GM12872 (cell line): ENCODE results near the gene PIK3CB.

Experiments
- TF ChIP-seq, protein P1 (sequence below): IDR thresholded peaks from 3 replicates; pipeline ENCODE4 v1.5.1; 2011; ENCODE audit warnings: low read depth, mild to moderate bottlenecking, low read length, moderate library complexity; ENCODE audit not compliant: insufficient read depth

The PIK3CB gene

DNA sequence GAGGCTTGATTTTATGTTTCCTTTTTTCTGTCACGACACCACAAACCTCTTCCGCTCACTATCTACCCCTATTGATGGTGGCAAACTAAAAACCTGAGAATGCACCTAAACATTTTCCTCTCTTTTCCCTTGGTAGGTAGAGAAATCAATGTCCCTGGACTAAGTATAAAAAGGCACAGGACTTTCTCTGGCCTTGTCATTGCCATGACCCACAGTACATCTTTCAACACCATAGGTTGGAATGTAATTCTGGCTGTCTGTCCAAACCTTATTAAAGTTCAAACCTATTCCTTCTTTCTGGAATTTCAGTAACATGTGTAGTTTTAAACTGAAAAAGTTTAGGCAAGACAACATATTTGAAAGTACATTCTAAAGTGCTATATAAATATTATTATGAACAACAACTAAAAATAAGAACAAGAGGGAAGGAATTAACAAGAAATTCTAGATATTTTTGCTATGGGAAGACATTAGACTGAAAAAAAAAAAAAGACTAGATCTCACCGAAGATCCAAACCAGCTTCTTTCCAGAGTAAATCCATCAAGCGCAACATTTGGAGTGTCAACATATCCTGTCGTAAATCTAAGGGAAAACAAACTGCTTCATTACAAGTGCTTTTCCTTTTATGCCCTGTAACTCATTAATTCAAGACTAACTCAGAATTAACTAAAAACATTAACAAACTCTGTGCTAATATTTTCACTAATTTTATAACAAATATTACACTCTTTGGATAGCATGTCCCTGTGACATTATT is 153.1 kb downstream of the PIK3CB start:
- TF ChIP-seq, protein P1, sequence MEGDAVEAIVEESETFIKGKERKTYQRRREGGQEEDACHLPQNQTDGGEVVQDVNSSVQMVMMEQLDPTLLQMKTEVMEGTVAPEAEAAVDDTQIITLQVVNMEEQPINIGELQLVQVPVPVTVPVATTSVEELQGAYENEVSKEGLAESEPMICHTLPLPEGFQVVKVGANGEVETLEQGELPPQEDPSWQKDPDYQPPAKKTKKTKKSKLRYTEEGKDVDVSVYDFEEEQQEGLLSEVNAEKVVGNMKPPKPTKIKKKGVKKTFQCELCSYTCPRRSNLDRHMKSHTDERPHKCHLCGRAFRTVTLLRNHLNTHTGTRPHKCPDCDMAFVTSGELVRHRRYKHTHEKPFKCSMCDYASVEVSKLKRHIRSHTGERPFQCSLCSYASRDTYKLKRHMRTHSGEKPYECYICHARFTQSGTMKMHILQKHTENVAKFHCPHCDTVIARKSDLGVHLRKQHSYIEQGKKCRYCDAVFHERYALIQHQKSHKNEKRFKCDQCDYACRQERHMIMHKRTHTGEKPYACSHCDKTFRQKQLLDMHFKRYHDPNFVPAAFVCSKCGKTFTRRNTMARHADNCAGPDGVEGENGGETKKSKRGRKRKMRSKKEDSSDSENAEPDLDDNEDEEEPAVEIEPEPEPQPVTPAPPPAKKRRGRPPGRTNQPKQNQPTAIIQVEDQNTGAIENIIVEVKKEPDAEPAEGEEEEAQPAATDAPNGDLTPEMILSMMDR = no peak

DNA sequence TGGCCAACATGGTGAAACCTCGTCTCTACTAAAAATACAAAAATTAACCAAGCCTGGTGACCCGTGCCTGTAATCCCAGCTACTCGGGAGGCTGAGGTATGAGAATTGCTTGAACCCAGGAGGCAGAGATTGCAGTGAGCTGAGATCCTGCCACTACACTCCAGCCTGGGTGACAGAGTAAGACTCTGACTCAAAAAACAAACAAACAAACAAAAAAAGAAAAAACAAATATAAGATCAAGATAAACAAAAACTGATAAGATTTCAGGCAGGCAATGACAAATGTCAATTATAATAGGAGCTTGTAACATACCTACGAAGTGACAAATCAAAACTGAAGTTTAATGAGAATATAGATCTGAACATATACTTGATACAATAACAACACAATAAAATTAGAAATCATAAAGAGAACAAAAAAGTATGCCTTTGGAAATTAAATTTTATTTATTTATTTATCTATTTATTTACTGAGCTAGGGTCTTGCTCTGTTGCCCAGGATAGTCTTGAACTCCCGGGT is 155.8 kb downstream of the PIK3CB start:
- TF ChIP-seq, protein P1 = no peak

DNA sequence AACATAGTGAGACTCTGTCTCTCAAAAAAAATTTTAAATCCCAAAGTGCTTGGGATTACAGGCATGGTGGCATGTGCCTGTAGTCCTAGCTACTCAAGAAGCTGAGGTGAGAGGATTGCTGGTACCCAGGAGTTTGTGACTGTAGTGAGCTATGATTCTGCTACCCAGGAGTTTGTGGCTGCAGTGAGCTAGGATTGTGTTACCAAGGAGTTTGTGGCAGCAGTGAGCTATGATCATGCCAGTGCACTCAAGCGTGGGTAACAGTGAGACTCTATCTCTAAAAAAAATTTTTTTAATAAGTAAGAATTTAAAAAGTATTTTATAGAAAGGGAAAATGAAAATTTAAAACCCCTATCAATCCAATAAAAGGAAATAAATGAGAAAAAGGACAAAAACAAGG is 156.6 kb downstream of the PIK3CB start:
- TF ChIP-seq, protein P1 = no peak

DNA sequence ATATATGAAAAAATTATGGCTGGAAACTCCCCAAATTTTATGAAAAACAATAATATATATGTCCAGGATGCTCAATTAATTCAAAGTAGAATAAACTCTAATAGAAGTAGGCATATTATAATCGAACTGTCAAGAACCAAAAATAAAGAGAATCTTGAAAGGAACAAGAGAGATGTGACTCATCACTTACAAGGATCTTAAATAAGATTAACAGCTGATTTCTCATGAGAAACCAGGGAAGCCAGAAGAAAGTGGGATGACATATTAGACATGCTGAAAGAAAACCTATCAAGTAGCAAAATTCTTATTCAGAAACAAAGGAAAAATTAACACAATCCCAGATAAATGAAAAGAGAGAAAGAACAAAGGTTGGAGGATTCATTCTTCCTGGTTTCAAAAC is 159.3 kb downstream of the PIK3CB start:
- TF ChIP-seq, protein P1 = no peak

DNA sequence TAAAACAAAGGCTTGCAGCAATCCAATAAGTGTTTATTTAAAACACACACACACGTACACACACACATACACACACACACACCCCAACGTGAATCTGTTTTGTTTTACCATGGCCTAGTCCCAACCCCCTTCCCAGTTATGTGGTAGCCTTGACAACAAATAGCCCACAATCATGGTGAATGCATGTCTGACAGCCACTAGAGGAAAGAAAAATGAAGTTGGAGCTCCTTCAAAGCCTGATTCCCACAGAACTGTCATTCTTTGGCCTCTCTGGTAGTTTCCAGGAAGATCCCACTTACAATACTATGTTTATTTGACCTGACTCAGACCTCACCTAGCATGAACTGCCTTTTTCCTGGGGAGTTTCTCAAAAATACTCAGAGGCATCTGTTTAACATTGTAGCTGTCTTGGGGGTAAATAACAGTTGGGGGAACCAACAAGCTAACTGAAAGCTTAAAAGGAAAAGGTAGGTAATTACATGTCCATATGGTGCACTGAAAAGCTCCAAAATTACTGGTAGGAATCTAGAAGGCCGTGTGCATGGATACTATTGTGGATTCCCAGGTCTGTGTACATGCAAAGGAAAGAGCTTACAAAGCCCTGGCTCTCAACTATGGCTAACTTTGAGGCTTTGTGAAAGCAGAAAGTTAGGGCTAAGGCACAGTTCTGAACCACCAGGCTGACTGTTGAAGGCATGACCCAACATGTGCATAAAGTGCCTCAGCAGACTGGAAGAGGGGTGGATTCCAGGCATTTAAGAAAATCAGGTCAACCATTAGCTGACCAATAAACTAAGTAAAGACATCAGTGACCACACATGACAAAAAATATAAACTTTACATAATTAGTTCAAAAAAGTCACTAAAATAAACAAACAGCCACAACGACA is 160.8 kb downstream of the PIK3CB start:
- TF ChIP-seq, protein P1 = no peak

DNA sequence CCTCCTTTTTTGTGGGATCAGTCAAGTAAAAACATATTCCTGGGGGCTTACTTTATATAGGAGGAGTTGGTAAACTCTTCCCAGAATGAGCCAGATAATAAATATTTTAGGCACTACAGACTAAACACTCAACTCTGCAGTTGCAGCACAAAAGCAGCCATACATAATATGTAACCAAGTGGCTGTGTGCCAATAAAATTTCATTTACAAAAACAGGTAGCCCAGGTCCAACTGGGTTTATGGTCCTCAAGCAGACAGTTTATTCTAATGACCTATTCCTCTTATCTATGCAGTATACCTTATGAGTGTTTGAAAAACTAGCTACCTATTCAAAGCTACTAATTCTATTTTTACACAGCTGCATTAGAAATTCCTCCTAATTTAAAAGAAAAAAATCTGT is 164.3 kb downstream of the PIK3CB start:
- TF ChIP-seq, protein P1 = no peak

DNA sequence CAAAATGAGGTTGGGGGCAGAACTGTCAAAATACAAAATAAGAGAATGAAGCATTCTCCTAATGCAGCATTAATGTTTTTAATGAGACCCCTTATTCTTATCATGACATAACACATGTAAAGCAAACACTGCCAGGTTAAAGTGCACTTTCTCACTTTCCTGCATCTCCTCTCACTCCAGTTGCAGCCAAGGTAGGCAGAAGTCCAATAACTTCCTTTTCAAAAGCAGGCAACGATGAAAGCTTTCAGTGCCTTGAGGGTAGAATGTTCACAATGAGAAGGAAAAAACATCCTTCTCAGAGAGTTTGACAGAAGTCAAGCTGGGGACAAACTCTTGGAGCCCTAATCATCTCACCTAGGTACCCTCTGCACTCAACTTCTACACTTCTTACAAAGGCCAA is 166.6 kb downstream of the PIK3CB start:
- TF ChIP-seq, protein P1 = no peak
